ENCODE measurements around the gene RAB21.
"Not testable (repeated sequence)": the region's sequence is repeated elsewhere in the genome, so short reads cannot be mapped to it uniquely, and the experiment has no call there.

RAB21 gene

DNA sequence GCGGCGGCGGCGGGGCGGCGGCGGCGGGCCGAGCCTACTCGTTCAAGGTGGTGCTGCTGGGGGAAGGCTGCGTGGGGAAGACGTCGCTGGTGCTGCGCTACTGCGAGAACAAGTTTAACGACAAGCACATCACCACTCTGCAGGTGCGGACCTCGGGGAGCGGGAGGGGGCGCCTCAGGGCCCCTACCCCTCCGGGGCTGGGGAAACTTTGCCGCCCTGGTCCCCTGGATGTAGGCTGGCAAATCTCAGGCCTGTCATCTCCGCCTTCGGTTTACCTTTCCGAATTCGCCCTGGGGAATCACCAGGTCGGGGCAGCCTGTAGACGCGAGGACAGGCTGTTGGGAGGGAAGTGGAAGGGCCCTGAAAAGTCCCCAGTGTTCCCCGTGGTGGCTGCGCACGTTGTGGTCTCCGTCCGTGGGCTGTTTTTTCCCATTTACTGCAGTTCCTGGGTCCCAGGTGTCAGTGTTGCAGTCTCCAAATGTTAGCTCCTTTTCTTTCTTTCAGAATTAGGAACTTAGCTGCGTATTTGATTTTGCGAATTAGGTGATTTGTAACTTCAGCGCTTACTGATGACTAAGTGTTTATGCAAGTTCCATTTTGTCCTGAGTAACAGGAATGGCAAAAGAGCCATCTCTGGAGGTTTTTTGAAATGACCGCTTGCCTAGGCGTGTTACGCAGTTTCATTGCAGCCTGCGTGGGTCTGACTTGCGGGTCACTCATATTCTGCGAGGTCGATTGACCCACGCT lies 656 bp downstream of the RAB21 start:
- DNase-seq, result peak; percentile 70

DNA sequence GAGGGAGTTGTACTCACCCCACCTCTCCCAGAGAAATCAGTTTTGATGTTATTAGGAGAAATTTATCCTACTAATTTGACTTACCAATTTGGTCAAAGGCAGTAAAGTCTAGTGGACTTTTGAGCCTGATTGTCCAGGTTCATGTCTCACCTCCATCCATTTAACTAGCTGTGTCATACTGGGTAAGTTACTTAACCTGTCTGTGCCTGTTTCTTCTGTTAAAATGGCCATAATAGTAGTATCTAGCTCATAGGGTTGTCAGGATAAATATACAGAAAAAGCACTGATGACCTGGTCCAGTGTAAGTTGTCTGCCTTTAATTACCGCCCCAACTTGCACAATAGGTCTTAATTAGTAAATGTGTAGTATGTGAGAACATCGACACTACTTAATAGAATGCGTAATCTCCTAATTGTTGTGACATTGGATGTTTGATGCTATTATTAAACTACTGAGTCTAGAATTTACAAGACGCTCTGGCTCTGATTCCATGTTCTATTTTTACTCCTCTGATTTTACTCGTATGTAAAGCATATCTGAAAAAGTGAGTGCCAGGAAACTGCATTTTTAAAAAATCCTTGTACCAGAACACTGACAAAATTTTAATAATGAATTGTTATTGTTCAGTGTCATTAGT lies 1.5 kb downstream of the RAB21 start:
- DNase-seq, result no peak

GRCh38 chr12:71759941-71760340 lies 5.3 kb downstream of the RAB21 start:
- no peak for DNase-seq

GRCh38 chr12:71760471-71760870 lies 5.8 kb downstream of the RAB21 start:
- DNase-seq, result no peak

- DNase-seq, result not testable (repeated sequence)
These were observed 6.7 kb downstream of the RAB21 start for GRCh38 chr12:71761354-71761753.

DNA sequence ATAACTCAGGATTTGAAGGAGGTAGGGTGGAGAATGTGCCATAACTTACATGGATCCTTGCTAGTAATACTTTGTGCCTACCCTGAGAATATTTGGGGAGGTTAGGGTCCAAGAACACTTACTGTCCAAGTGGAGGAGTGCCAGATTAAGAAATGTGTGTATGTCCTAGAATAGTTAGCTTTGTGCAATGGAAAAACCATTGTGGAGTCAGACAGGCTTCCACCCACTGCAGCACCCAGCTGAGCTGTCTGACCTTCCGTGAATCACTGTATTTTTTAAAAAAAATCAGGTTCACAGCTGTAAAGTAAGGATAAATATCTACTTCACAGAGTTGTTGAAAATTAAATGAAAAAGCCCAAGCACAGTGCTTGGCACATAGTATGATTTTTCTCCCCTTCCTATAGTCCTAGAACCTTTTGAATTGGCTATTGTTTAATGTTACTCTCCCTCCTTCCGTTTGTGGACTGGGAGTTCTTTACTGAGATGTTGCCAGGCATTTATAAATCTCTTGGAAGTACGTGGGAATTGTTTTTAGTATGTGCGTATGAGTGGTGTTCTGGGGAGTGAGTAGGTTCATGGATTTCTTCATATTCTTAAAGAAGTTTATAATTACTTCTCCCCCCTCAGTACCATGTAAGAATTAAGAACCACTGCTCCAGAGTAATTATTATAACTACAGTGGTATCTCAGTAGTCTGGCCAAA lies 9.2 kb downstream of the RAB21 start:
- DNase-seq, result no peak

GRCh38 chr12:71764587-71765321 lies 10.1 kb downstream of the RAB21 start:
- DNase-seq, result no peak

GRCh38 chr12:71766202-71766601 lies 11.5 kb downstream of the RAB21 start:
- no peak for DNase-seq

DNA sequence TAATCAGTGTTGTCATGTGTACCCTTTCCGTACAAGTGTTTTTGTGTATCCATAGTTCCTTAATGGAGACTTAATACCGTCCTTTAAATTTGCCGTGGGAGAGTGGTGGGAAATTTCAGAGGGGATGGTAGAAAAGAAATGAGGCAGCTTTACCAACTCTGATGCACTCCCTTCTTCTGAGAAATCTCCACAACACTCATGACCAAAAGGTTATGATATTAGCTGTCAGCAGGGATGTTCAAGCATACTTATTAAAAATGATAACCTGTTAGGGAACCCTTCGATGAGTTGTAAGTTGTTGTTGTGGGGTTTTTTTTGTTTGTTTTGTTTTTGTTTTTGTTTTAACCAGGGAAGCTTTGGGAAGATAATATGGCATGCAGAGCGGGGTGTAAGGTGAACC lies 12.5 kb downstream of the RAB21 start:
- DNase-seq, result no peak

GRCh38 chr12:71768900-71769299 lies 14.2 kb downstream of the RAB21 start:
- DNase-seq, result no peak

- DNase-seq, result no peak
These were observed 16.4 kb downstream of the RAB21 start for GRCh38 chr12:71771069-71771468.

GRCh38 chr12:71772735-71773134 lies 18.1 kb downstream of the RAB21 start:
- no peak for DNase-seq

GRCh38 chr12:71780237-71780822 lies 25.7 kb downstream of the RAB21 start:
- DNase-seq, result peak; percentile 12

- no peak for DNase-seq
These were observed 27.4 kb downstream of the RAB21 start for GRCh38 chr12:71782017-71782416.

DNA sequence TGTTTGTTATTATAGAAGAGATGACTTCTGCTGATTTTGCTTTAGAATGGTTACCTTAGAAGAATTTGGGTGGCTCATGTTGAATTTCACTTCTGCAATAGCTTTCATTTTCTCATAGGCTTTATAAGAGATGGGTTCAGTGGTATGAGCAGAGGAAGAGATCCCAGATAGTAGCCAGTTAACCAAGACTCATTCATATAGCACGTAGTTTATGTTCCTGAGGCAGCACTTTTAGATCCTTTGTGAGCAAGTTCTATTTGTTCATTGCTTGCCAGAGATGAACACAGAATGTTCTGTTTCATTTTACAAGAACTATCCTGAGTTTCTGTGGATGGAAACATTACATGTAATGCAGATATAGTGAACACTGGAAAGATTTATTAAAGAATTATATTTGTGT lies 32.2 kb downstream of the RAB21 start:
- DNase-seq, result no peak

DNA sequence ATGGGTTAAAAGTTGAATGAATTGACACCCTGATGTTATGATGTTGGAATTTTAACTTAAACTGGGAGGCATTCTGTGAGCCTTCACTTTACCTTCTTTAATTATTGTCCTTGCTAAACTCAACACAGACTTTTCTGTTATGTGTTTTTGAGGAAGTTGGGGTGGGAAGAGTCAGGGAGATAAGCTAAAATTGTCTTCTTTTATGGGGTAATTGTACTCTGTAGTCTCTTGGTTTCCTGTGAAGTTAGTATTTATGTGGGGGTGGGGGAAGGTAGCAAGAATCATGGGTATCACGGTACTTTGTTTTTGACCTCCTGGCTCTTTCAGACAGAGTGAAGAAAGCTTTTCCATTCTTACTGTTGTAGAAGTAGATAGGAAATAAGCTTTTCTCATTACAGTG lies 32.9 kb downstream of the RAB21 start:
- DNase-seq, result no peak

- DNase-seq, result no peak
These were observed 35.7 kb downstream of the RAB21 start for GRCh38 chr12:71790331-71790730.

- no peak for DNase-seq
These were observed 36.9 kb downstream of the RAB21 start for GRCh38 chr12:71791473-71792150.

DNA sequence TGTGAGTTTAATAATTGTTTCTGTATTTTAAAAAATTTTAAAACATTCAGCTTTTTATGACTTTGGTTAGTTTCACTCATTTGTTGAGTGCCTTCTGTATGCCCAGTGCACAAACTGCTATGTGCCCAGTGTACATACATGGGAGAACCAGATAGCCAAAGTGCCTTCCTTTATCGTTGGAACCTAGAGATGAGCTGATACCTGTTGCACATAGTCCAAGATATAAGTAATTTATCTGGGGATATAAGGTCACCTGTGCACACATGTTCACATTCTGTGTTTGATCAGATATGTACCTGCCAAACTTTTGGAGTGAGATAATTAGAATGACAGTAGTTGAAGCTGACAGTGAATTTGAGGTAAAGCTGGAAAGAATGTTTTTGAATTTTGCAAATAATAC lies 37.9 kb downstream of the RAB21 start:
- DNase-seq, result no peak

- no peak for DNase-seq
These were observed 41.2 kb downstream of the RAB21 start for GRCh38 chr12:71795901-71796300.

DNA sequence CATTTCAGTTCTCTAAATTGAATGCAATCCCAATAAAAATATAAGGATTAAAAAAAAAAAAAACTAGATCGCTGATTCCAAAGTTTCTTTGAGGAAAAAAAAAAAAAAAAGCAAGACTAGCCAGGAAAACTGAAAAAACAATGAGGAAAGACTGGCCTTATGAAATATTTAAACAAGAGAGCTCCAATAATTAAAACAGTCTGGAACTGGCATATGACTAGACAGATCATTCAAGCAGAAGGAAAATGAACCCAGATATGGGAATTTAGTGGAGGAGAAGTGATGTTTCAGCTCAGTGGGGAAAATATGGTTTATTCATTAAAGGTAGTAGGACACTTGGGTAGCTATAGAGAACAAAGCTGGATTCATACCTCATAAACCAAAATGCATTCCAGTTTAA lies 42.9 kb downstream of the RAB21 start:
- DNase-seq, result no peak

- no peak for DNase-seq
These were observed 44.4 kb downstream of the RAB21 start for GRCh38 chr12:71799106-71799505.

All from CD4-positive, alpha-beta T cell treated with Interferon gamma for 1 hour (primary cell).